IMR-90 (cell line): ENCODE data around the gene PPIL6.

ENCODE experiments used
- CEBPB ChIP-seq: IDR thresholded peaks from 2 replicates; pipeline ENCODE4 v1.6.1; 2012; ENCODE audit warnings: low read depth, low read length, improper control_type of control experiment
- CHD1 ChIP-seq: IDR thresholded peaks from 2 replicates; pipeline ENCODE4 v1.6.1; 2012; ENCODE audit warnings: low read depth, low read length, improper control_type of control experiment
- FOS ChIP-seq: fragments of 150-350 bp; IDR thresholded peaks from 2 replicates; pipeline ENCODE4 v1.6.1; 2016; ENCODE audit warnings: low read depth, low read length
- MAFK ChIP-seq: IDR thresholded peaks from 2 replicates; pipeline ENCODE4 v1.6.1; 2012; ENCODE audit warnings: low read depth, low read length, improper control_type of control experiment
- MAZ ChIP-seq: IDR thresholded peaks from 2 replicates; pipeline ENCODE4 v1.6.1; 2012; ENCODE audit warnings: low read depth, mild to moderate bottlenecking, low read length, improper control_type of control experiment, moderate library complexity, borderline replicate concordance
- MXI1 ChIP-seq: IDR thresholded peaks from 2 replicates; pipeline ENCODE4 v1.6.1; 2012; ENCODE audit warnings: low read depth, mild to moderate bottlenecking, low read length, moderate library complexity, borderline replicate concordance
- POLR2A ChIP-seq: IDR thresholded peaks from 2 replicates; pipeline ENCODE4 v1.6.1; 2012; ENCODE audit warnings: mild to moderate bottlenecking, low read depth, low read length
- RAD21 ChIP-seq: IDR thresholded peaks from 2 replicates; pipeline ENCODE4 v1.6.1; 2012; ENCODE audit warnings: low read length, improper control_type of control experiment
- RFX5 ChIP-seq: IDR thresholded peaks from 2 replicates; pipeline ENCODE4 v1.8.0; 2012; ENCODE audit warnings: low read depth, mild to moderate bottlenecking, low read length, moderate library complexity
- SMC3 ChIP-seq: fragments of 150-350 bp; IDR thresholded peaks from 2 replicates; pipeline ENCODE4 v1.6.1; 2016; ENCODE audit warnings: low read depth, mild to moderate bottlenecking, antibody characterized with exemption, low read length, moderate library complexity
- USF2 ChIP-seq: fragments of 150-350 bp; IDR thresholded peaks from 2 replicates; pipeline ENCODE4 v1.6.1; 2017; ENCODE audit warnings: mild to moderate bottlenecking, antibody characterized with exemption, low read length, low read depth
- TF ChIP-seq, protein P1 (sequence below): conservative IDR thresholded peaks from 2 replicates; pipeline ENCODE4 v1.5.1; 2012; ENCODE audit warnings: mild to moderate bottlenecking, low read depth, low read length, improper control_type of control experiment
- TF ChIP-seq, protein P2 (sequence below): fragments of 150-350 bp; IDR thresholded peaks from 2 replicates; pipeline ENCODE4 v1.6.1; 2016; ENCODE audit warnings: low read depth, mild to moderate bottlenecking, low read length, moderate library complexity, borderline replicate concordance

DNA sequence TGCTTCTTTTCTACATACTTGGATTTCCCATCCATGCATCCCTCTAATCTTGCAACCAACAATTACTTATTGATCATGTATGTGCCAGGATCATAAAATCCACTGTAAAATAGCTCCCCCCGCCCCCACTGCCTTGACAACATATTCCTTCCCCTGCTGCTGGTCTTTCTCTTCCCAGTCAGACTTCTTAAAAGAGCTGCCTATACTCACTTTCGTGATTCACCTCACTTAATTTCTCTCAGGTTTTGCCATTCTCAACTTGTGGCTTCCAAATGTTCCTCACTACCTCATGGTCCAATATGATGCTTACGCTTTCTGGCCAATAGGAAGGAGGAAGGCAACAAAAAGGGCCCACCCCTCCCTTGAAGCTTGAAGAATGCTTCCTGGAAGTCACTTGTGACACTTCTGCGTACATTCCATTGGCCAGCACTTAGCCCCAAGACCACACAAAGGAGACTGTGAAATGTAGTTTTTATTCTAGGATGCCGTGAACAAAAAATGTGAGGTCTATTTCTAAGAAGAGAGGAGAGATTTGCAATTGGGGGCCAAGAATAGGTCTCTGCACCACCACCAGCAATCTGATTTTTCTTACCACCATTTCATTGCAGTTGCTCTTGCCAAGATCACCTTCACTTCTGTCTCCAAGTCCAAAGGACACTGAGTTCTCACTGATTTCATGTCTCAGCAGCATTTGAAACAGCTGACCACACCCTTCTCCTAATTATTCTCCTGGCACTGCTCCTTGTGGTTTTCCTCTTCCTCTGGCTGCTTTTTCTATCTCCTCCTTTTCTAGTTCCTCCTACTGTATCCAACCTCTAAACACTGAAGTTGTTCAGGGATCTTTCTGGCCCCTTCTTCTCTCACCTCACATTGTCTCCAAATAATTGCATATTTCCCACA, 88.9 kb downstream of the PPIL6 start:
- TF ChIP-seq USF2 (no peak), POLR2A (no peak), RAD21 (no peak), RFX5 (no peak), MAFK (no peak), SMC3 (no peak), FOS (no peak), CEBPB (no peak), MAZ (no peak), CHD1 (no peak), MXI1 (no peak)
- TF ChIP-seq, protein P1, sequence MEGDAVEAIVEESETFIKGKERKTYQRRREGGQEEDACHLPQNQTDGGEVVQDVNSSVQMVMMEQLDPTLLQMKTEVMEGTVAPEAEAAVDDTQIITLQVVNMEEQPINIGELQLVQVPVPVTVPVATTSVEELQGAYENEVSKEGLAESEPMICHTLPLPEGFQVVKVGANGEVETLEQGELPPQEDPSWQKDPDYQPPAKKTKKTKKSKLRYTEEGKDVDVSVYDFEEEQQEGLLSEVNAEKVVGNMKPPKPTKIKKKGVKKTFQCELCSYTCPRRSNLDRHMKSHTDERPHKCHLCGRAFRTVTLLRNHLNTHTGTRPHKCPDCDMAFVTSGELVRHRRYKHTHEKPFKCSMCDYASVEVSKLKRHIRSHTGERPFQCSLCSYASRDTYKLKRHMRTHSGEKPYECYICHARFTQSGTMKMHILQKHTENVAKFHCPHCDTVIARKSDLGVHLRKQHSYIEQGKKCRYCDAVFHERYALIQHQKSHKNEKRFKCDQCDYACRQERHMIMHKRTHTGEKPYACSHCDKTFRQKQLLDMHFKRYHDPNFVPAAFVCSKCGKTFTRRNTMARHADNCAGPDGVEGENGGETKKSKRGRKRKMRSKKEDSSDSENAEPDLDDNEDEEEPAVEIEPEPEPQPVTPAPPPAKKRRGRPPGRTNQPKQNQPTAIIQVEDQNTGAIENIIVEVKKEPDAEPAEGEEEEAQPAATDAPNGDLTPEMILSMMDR = no peak
- TF ChIP-seq, protein P2, sequence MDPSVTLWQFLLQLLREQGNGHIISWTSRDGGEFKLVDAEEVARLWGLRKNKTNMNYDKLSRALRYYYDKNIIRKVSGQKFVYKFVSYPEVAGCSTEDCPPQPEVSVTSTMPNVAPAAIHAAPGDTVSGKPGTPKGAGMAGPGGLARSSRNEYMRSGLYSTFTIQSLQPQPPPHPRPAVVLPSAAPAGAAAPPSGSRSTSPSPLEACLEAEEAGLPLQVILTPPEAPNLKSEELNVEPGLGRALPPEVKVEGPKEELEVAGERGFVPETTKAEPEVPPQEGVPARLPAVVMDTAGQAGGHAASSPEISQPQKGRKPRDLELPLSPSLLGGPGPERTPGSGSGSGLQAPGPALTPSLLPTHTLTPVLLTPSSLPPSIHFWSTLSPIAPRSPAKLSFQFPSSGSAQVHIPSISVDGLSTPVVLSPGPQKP = no peak
